ENCODE results near the gene TTC12. TPM values are rescaled to one million over a fixed set of nuclear protein-coding genes. Genes with fewer than 3 reads are reported as not detected.

The TTC12 gene
- total and polyA plus RNA-seq, 7 donors = 2.5 to 7.7 (median 3.9) TPM

- intact Hi-C loops (cut with DNase I) = no loop called here
- H3K4me3 ChIP-seq = no peak within 1 kb of the TSS
- ATAC-seq (peak in 1 of 4 donors; percentile 30), DNase-seq (no peak)
- WGBS, 3 donors = 8 to 13% (median 11%) methylated on average over 39 to 46 of the region's 46 CpGs
- TF ChIP-seq CTCF (IDR thresholded peaks at IDR 0.05) = peak; percentile 9
- no peak within 1 kb of the TSS for H3K27ac ChIP-seq
- H3K36me3 ChIP-seq (ENCODE audit: insufficient read depth in 1 of 2, low read depth in 1 of 2) = no peaks in the 10 kb centered on the region
- no peaks in the 10 kb centered on the region for H3K4me1 ChIP-seq
- H3K9me3 ChIP-seq = no peaks in the 10 kb centered on the region
- peaks cover 0 to 55% (median 7%) of the 10 kb centered on the region in 3 donors for H3K27me3 ChIP-seq (ENCODE audit: insufficient read depth in 3 of 3, low read length in 2 of 3)
Measured at GRCh38 chr11:113387605-113388211, 73.3 kb downstream of the TTC12 start, which contains the start of gene ANKK1. ANKK1 (plus strand) TSS chr11:113387779; CDS start chr11:113387885, 106 bp downstream.

DNA sequence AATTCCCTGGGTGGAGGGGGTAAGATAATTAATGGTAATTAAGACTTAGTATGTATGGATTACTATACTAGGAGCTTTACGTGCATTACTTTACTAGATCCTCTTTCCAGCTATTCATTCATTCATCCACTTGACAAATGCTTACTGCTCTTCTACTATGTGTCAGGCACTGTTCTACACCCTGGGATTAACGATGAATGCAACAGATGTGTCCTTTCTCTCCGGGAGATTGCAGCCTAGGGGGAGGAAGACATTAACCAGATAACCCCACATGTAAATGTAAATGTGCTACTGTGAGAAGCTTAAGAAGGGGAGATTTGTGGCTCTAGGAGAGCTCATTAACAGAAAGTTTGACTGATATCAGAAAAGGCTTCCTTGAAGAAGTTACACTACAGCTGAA, 74.9 kb downstream of the TTC12 start:
- H3K4me3 ChIP-seq = no peak overlapping the region
- WGBS, 3 donors = 33 to 50% (median 45%) methylated on average over 3 of the region's 3 CpGs
- intact Hi-C loops (cut with DNase I) = no loop called here
- no peaks in the 10 kb centered on the region for H3K9me3 ChIP-seq
- TF ChIP-seq CTCF (IDR thresholded peaks at IDR 0.05) = no peak
- H3K27ac ChIP-seq = no peak overlapping the region
- H3K36me3 ChIP-seq (ENCODE audit: insufficient read depth in 1 of 2, low read depth in 1 of 2) = no peaks in the 10 kb centered on the region
- peaks cover 0 to 55% (median 7%) of the 10 kb centered on the region in 3 donors for H3K27me3 ChIP-seq (ENCODE audit: insufficient read depth in 3 of 3, low read length in 2 of 3)
- DNase-seq = no peak
- H3K4me1 ChIP-seq = no peaks in the 10 kb centered on the region
- no peak for ATAC-seq

DNA sequence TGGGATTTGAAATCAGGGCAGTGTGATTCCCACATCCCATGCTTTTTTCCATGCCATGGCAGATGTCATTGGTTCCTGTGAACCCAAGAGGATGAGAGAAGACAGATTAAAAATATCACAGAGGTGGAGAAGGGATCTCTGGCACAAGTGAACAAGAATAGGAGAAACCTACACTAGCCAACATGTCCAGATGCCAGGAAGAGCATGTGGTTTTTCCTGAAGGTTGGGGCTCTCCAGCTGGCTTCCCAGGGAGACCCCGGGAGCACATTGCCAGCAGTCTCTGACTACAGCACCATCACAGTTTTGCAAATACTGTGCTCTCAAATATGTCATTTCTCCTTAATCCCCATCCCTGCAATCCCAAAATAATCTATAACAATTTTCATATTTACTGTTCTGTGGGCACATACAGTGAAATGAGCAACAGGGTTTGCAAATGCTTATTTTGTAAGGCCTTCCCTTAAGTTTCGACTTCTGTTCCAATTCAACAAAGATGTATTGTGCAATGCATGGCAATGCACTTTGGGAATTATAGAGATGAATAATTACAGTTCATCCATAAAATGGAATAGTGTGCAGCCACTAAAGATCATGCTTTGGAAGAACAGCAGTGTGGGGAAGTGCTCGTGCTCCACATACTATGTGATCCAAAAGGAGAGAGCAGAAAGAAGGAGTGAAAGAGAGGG, 78.0 kb downstream of the TTC12 start:
- no peak for DNase-seq
- H3K9me3 ChIP-seq = no peaks in the 10 kb centered on the region
- no peak for TF ChIP-seq CTCF (IDR thresholded peaks at IDR 0.05)
- intact Hi-C loops (cut with DNase I) = no loop called here
- H3K27me3 ChIP-seq (ENCODE audit: insufficient read depth in 3 of 3, low read length in 2 of 3) = peaks cover 0 to 35% (median 5%) of the 10 kb centered on the region in 3 donors
- 52 to 74% (median 59%) methylated on average over 3 of the region's 3 CpGs for WGBS, 3 donors
- no peak for ATAC-seq
- H3K4me3 ChIP-seq = no peak overlapping the region
- H3K4me1 ChIP-seq = no peaks in the 10 kb centered on the region
- H3K27ac ChIP-seq = no peak overlapping the region
- H3K36me3 ChIP-seq (ENCODE audit: insufficient read depth in 1 of 2, low read depth in 1 of 2) = no peaks in the 10 kb centered on the region

- Histone ChIP-seq H3K4me1 (no peaks in the 10 kb centered on the region), H3K36me3 (ENCODE audit: insufficient read depth in 1 of 2, low read depth in 1 of 2) (no peaks in the 10 kb centered on the region), H3K9me3 (no peaks in the 10 kb centered on the region), H3K4me3 (no peak overlapping the region), H3K27ac (no peak overlapping the region), H3K27me3 (ENCODE audit: insufficient read depth in 3 of 3, low read length in 2 of 3) (peaks cover 0 to 24% (median 0%) of the 10 kb centered on the region in 3 donors)
- ATAC-seq = no peak
- intact Hi-C loops (cut with DNase I) = no loop called here
- no peak for DNase-seq
- no peak for TF ChIP-seq CTCF (IDR thresholded peaks at IDR 0.05)
- WGBS, 3 donors = 58 to 69% (median 68%) methylated on average over 8 of the region's 8 CpGs
Measured at GRCh38 chr11:113393501-113393985, 79.2 kb downstream of the TTC12 start.
